GM18907 (cell line): ENCODE results near the gene BHLHE23.
A peak's percentile ranks its signal among the peaks of the same experiment; 100 is the strongest.

Experiments
- ATAC-seq: cut with Tn5 transposase; IDR thresholded peaks from one replicate; pipeline ENCODE4 v1.9.1; 2021; ENCODE audit warnings: mild to moderate bottlenecking, moderate library complexity; ENCODE audit not compliant: unreplicated experiment

The BHLHE23 gene

DNA sequence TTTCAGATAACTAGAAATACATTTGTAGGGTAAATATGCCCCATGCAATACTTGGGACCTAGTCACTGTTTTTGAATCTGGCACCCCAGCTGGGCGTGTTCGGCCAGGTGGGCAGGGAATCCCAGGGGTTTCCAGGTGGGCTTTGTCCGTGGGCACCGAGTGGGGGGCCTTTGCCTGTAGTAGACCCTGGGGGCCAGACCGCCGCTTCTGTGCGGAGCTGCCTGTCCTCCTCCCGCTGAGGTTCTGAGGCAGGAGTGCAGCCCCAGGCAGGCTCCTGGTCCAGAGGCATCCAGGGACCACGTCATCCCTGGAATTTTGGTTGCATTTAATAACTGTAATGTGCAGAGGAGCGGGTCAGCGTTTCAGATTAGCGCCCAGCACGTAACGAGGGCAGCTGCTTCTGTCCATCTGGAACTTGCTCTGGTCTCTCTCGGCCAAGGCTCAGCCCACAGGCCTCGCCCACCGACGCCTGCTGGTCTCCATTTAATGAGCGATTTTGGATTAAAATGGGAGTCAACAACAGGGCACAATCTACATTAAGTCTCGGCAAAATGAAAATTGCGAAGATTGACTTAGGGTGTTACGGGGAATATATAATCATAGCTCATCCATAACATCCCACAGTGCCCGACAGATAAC, 12.8 kb downstream of the BHLHE23 start:
- ATAC-seq, result no peak

DNA sequence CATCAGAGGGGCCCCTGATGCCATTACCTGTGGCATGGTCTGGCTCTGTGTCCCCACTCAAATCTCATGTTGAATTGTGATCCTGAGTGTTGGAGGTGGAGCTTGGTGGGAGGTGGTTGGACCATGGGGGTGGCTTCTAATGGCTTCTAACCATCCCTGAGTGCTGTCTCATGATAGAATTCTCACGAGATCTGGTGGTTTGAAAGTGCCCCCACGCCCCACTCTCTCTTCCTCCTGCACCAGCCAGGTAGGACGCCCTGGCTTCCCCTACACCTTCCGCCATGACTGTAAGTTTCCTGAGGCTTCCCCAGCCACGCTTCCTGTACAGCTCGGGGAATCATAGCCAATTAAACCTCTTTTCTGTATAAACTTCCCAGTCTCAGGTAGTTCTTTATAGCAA, 14.9 kb downstream of the BHLHE23 start:
- ATAC-seq, result no peak

DNA sequence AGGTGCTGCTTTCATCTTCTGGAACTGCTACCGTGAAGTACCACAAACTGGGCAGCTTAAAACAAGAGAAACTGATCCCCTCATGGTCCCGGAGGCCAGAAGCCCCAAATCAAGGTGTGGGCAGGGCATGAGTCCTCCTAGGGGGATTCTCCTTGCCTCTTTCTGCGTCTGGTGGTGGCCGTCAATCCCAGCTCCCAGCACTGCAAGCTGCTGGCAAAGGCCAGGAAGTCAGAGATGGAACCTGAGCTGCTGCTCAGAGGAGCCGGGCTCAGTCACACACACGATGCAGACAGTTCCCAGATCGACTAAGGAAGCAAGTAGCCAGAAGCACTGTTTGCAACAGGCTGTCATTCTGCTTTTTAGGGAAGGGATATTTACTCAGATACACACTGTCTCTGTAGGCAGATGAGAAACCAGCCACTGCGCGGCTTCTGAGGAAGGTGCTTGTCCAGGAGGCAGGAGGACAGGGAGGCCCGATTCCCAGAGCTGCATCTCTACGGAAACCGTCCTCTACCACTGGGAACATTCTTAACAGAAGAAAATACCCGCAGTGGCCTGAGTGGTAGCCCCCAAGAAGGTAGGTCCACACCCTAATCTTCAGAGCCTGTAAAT, 15.5 kb downstream of the BHLHE23 start:
- ATAC-seq, result no peak

DNA sequence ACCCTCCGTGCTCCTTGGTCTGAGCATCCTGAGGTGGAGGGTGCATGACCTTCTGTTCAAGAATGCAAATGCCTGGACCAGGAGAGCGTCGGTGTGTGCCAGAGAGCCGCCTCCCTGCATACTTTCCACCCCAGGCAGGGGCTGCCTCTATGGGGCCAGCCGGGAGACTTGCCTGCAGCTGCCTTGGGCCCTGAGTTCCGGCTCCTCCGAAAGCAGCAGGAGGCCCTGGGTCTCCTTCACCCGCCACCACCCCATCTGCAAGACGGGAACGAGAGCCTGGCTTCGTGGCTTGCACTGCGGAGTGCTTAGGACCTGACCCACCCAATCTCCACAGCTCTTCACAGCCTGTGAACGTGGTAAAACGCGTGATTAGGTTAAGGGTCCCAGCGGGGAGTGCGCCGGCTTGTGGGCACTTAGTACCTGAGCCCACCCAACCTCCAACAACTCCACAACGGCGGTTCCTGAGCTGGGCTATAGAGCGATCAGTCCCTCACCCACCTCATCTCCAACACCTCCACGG, 16.4 kb downstream of the BHLHE23 start:
- ATAC-seq, result no peak

DNA sequence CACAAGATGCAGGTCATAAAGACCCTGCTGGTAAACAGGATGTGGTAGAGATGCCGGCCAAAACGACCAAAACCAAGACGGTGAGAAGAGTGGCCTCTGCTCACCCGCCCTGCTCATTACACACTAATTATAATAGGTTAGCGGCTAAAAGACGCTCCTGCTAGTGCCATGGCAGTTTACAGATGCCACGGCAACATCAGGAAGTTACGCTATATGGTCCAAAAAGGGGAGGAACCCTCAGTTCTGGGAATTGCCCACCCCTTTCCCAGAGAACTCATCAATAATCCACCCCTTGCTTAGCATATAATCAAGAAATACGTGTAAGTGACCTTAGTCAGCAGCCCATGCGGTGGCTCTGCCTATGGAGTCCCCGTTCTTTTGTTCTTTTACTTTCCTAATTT, 17.6 kb downstream of the BHLHE23 start:
- ATAC-seq, result no peak

DNA sequence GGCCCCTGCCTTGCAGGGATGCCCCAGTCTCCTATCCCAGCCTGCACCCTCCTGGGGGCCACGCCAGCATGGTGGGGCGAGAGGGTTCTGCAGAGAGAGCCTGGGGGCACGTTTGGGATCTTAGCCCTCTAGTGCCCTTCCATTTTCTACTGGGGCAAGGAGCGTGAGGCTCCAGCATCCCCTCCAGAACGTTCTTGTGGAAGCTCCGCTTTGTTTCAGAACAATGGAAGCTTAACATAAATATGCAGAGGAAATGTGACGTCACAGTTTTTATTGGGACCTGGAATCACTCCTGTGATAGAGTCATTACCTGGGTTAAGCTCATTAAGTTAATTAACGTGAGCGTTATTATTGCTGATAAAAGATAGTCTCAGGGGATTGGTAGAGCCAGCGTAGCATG, 19.6 kb downstream of the BHLHE23 start:
- no peak for ATAC-seq

DNA sequence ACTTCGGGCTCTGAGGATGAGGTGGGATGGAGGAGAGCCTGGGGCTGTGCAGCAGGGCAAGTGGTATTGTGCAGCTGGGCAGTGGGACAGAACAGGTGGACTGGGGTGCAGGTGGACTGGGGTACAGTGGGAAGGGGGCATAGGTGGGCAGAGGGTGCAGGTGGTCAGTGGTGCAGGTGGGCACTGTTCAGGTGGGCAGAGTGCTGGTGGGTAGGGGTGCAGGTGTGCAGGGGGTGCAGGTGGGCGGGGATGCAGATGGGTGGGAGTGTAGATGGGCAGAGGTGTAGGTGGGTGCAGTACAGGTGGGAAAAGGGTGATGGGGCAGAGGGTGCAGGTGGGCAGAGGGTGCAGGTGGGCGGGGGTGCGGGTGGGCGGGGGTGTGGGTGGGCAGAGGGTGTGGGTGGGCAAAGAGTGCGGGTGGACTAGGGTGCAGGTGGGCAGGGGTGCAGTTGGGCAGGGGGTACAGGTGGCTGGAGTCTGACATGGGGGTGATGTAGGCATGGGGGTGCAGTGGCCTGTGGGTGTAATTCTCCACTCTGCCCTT, 20.4 kb downstream of the BHLHE23 start:
- ATAC-seq, result no peak

DNA sequence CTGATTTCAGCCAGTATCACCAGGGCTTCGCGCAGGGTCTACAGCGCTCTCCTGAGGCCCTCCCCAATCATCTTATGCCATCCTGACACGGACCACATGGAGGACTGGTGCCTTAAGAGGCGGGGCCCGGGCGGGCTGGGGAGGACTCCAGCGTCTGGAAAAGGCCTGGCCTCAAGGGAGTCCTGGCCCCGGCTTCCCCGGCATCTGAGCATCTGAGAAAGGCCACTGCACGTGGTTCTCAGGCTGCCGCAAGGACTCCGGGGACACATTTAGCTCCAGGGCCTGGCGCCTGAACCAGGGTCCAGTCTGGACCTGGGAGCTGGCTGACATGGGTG, 21.4 kb downstream of the BHLHE23 start:
- no peak for ATAC-seq

DNA sequence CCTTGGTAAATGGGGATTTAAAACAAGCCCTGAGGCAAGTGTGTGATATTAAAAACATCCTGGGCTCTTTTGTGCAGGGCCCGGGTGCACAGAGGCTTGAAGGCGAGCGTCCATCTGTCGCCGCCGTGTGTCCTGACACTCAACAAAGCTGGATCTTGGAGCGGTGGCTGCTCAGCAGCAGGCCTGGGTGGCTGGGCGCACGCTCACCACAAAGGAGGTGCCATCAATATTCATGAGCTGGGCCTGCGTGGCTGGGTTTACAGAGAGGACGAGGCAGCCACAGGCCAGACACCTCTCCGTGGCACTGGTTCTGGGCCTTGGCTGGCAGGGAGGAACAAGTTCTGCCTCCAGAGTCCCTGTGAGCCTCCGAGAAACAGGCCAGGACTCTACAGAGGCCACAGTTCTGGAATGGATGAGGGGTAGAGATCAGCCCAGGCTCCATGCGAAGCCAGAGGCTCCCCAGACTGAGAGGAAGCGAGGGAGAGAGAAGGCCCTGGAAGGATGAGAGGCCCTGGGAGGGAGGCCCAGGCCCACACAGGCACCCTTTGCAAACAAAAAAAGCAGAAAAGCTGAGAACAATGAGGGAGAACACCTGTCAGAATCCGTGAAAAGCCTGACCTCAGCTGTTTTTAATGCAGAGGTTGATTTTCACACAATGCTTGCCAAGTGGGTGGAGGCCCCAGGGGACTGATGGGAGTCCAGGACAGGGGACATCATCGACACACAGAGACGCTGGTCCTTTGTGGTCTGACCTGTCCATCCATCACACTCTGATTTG, 21.9 kb downstream of the BHLHE23 start:
- no peak for ATAC-seq

DNA sequence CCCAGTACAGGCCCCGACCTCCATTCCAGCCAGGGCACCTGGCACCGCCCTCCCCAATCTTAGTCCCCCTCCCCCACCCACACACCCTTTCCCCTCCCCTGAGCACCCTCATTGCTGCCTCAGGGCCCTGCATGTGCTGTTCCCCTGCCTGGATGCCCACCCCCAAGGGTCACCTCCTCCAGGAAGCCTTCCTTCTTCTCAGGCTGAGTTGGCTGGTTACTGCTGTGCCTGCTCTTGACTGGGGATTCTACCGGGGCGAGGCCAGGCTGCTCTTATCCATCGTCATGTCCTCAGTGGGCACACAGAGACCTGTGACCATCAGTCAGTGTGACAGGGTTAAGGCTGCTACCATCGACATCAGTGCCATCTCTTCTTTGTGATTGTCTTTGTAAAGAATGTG, 23.6 kb downstream of the BHLHE23 start:
- ATAC-seq, result no peak

DNA sequence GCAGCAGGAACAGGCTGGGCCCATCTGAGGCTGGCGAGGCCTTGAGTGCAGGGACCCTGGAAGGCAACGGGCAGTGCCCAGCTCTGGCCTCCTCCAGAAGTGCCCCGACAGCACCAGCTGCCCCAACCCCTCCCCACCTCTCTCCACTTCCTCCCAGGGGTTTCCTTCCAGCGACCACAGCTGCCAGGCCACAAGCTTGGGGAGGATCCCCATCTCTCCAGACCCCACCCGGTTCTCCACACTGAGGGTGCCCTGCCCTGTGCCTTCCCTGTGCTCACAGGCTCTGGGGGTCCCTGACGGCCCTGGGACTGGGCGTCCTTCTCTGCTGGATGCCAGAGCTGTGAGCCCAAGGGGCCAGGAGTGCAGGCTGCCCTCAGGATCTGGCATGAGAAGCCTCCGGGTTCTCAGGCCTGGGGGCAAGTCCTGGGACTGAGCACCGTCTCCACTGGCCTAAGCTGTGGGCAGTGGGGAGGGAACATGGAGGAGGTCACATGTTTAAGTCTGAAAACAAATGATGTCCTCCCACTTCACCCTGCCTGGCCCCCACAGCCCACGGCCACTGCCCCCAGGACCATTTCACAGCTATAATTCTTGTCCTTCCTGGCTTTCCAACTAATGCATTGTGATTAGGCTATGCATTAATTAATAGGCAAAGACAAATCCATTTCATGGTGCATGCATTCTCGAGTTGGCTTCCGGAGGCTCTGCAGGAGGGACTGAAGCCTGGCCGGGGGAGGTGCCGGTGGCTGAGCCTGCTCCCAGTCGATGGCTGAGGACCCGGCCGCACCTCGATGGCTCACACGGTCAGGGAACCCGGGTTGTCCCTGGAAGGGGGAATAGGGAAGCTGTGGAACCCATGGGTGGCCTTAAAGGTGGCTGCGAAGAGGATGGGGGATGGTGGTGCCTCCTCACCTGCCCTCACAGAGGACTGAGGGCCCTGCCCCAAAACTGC, 24.4 kb downstream of the BHLHE23 start:
- no peak for ATAC-seq

DNA sequence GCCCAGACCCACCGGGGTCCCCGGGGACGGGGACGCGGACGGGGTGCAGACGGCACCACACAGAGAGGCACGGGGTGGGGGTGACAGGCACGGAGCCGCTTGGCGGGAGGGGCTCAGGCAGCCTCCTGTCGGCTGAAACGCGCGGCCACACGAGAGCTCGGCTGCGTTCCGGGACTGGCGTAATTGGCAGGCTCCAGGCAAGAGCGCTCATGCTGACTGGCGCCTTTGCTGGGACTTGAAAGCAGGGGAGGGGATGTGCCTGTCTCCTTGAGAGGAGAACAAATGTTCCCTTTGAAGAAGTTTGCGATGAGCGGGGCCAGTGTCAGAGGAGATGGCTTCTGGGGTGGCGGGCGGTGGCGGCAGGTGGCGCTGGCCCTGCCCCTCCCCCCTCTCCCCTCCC, 25.8 kb downstream of the BHLHE23 start:
- no peak for ATAC-seq

DNA sequence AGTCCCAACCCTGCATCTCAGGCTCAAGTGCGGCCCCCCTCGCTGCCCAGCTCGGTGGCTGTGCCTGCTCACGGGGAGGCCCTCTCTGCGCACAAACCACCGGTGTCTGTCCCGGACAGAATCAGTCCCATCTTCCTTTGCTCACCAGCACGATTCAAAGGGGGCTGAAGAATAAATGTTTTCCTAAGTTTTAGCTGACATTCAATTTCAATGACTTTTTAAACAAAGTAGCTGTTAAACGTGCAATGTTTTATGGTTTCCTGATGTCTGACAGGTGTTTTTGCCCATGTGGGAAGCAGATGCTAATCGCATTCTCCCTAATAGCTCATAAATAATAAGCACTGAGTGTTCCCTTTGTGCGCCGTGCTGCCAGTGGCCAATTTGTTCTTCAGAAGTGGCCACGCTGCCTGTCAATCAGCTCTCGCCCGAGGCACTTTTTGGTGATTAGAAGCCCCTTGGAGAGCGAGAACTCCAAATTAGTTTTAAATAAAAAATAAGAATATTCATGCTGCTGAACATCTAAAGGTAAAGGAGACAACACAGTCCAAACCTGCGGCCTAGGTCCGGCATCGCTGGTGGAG, 26.3 kb downstream of the BHLHE23 start:
- no peak for ATAC-seq

DNA sequence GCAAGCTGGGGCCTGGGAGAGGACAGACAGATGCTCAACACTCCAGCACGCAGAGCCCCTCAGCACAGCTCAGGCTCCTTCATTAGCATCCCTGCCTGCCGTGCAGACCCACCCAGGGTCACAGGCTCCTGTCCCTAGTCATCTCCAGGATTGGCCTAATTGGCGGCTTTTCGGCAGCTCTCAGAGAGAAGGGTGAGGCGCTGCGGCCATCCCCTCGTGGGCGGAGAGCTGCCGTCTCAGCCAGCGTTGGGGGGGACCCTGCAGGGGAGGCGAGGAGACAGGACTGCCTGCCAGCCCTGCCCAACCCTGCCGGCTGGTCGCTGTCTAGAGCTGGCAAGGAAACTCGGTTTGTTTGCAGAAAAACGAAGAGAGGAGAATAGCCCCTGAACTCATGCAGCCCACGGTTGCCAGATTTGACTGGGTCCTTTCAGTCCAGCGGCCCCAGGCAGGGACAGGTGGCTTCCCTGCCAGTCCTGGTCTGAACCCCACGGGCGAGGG, 26.8 kb downstream of the BHLHE23 start:
- ATAC-seq, result no peak

DNA sequence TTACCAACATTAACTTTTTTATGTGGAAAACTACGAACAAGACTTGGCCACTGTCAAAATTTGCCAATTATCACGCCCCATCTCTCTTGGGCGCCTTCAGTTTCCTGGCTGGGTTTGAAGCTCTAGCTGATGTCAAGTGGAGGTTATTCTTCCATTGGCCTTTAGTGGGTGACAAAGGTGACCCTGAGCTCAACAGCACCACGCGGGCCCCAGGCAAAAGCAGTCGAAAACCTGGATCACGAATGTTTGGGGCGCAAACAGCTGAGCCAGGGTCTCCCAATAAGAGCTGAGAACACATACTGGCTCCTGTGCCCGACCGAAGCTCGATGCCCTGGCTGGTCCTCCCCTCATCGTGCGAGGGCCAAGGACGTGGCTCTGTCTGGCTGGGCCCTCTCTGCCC, 27.5 kb downstream of the BHLHE23 start:
- no peak for ATAC-seq

DNA sequence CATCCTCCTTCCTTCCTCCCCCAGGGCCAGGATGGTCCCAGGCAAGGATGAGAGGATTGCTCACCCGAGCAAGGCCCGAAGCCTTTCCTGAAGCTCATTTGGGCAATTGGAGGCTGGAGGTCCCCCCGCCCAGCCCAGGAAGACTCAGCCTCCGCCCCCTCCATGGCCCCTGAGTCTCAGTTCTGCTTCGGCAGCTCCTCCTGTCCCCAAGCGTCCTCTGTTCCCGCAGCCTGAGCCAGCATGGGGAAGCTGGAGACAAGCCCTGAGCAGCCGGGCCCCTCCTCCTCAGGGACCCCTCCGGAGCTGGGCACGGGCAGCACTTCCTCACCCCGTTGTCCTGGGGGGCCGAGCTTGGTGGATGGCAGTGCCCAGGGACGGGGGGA, 28.2 kb downstream of the BHLHE23 start:
- ATAC-seq, result no peak

DNA sequence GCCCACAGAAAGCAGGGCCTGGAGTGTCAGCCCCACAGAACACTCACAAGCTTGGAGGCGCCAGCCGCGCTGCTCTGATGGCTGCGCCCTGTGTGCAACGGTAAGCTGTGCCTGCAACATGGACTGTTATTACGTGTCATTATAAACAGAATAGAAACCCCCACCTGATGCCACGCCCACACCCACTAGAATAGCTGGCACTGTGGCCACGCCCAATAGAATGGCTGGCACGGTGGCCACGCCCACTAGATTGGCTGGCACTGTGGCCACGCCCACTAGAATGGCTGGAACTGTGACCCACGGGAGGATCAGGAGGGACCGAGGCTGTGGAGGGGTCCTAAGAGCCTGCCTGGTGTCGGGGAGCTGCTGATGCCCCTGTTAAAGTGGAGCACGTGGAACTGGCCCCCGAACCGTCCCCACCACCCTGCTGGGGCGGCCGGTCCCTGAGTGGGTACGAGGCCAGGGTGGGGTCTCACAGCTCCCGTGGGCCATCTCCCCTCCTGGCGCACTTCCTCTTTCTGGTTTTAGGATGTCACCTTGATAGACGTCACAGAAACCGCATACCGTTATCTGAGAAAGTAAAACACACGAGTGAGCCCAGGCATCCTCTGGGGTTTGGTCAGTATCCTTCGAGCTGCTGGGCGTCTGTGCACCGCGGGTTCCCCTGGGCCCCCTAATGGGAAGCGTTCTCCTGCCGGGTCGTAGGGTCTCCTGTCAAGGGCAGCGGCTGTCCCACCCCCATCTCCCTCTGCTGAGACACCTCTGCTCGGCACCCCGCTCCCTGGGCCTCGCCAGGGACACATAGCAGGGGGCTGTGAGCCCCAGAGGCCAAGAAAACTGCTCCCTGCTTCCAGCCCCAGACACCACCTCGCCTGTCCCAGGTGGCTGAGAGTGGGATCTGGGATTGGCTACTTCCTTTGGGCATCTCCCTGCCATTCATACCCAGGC, 28.9 kb downstream of the BHLHE23 start:
- ATAC-seq, result peak; percentile 57

DNA sequence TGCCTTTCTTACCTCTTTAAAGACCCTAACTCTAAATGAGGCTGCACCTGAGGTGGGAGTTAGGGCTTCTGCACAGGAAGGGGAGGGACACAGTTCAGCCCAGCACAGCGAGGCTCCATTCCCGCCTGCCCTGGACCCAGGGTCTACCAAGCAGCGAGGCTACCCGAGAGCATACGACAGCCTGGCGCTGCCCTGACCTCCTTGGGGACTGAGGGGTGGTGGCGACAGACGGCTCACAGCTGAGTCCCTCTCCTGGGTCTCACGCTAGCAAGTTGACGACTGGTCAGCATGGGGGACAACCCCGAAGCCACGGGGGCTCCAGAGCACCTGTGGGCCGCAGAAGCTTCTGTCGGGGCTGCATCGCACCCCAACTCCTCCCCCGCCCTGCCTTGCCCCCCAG, 29.9 kb downstream of the BHLHE23 start:
- ATAC-seq, result no peak

DNA sequence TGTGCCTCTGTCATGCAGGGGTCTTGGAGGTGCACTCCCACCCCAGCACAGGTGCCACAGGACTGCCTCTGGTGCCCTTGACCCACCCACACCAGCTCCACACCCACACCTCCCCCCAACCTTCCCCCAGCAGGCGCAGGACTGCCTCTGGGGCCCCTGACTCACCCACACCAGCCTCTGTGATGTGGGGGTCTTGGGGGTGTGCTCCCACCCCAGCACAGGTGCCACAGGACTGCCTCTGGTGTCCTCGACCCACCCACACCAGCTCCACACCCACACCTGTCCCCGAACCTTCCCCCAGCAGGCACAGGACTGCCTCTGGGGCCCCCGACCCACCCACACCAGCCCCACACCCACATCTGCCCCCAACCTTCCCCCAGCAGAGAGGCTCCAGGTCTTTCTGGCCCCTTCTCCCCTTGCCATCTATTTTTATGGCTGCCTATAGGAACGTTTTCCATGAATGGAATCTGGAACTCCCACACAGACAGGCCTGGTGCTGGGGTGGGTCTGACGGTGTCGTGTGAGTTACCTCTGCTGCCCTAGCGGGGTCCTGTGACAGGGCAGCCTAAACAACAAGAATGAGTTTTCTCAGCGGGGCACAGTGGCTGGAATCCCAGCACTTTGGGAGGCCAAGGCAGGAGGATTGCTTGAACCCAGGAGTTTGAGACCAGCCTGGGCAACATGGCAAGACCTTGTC, 30.8 kb downstream of the BHLHE23 start:
- no peak for ATAC-seq
